Left renal pelvis (tissue), 4 donors: ENCODE data around the gene RAB10. TPM values are rescaled to one million over a fixed set of nuclear protein-coding genes. Genes with fewer than 3 reads are reported as not detected.
"Not testable (repeated sequence)": the region's sequence is repeated elsewhere in the genome, so short reads cannot be mapped to it uniquely, and the experiment has no call there.

Source experiments
- DNase-seq, 4 donors: peaks; one replicate each; pipeline ENCODE4 v3.0.0-alpha.2; 2013; ENCODE audit warnings: low read depth in 4 of 4, low spot score in 3 of 4
- polyA plus RNA-seq, 4 donors: library from polyadenylated mRNA; unstranded; fragments of 120-200 nt; gene quantifications; one replicate each; pipeline ENCODE4 v1.2.1, GENCODE V29; 2013; ENCODE audit not compliant: insufficient read length in 4 of 4

The RAB10 gene
- polyA plus RNA-seq, 4 donors = 111 to 168 (median 144) TPM

DNA sequence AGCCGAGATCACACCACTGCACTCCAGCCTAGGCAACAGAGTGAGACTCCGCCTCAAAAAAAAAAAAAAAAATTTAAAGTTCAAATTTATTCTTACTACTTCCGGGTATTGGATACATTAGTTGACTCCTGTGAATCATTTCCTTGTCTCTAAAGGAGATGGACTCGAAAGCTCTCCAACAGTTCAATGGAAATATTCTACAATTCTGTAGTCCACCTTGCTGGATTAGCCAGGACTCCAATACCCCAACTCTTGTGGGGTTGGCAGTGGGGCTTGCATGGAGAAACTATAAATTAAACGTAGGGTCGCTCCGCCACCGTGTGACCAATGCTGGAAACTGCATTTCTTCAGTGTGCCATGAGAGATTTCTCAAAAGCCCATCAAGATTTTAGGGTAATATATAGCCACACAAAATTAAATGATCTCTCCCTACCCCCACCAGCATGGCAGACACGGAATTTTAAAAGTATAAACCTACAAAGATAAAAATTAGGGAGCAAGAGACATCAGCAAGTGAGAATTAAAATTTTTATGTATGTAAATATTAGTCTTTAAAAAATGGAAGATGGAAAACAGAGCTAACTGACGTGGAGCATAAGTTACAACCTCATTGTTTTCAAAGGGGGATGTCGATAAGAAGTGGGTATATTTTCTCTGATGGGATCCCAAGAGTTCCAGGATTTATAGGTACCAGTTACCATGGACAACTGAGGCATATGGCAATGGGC is 111.2 kb downstream of the RAB10 start:
- DNase-seq = peak in 3 of 4 donors; percentile 22 to 32 (median 22)

DNA sequence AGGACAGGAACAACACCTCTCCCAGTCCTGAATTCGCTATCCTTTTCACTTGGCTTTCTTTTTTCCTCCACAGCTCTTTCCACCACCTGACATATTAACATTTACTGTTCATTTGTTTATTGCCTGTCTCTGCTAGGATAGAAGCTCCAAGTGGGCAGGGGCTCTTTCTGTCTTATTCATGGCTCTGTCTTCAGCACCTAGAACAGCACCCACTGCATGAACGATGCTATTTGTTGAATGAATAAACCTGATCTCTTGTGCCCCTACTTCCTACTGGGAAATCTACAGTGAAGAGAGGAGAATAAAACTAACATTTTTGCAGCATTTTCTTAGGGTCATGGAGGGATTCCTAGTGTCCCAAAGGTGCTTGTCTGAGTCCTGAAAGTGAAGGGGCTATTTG is 114.6 kb downstream of the RAB10 start:
- no peak for DNase-seq

DNA sequence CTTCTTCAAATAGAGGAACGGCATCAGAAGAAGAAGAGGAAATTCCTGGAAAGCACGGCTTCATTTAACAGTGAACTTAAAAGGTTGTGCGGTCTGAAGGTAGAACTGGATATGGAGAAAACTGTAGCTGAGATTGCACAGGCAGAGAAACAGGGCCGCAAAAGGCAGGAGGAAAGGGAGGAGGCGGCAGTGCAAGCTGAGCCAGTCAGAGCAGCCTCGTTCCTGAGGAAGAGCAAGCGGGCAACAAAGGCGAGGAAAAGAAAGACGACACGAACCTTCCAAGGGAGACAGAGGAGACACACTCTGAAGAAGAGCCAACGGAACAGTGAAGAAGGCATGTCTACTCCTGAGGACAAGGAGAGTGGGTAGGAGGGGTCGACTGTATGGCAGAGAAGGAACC is 116.4 kb downstream of the RAB10 start:
- DNase-seq = no peak

DNA sequence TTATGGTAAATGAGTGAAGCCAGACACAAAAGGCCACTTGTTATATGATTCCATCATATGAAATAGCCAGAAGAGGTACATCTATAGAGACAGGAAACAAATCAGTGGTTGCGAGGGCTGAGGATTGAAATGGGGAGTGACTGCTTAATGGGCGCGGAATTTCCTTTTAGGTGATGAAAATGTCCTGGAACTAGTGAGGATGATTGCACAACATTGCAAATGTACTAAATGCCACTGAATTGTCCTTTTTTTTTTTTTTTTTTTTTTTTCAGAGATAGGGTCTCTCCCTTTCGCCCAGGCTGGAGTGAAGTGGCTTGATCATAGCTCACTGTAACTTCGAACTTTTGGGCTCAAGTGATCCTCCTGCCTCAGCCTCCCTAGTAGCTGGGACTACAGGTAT is 123.7 kb downstream of the RAB10 start:
- DNase-seq = no peak

DNA sequence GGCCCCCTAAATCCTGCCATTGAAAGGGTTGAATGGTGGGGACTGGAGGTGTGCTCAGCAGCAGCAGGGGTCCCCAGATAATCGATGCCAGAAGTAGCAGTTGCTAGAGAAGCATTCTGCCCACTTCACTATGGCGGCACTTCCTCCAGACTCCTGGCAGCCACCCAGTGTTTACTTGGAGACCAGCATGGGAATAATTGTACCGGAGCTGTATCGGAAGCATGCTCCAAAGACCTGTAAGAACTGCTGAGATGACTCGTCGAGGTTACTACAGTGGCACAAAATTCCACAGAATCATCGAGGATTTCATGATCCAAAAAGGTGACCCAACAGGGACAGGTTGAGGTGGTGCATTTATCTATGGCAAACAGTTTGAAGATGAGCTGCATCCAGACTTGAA is 128.0 kb downstream of the RAB10 start:
- DNase-seq = no peak

DNA sequence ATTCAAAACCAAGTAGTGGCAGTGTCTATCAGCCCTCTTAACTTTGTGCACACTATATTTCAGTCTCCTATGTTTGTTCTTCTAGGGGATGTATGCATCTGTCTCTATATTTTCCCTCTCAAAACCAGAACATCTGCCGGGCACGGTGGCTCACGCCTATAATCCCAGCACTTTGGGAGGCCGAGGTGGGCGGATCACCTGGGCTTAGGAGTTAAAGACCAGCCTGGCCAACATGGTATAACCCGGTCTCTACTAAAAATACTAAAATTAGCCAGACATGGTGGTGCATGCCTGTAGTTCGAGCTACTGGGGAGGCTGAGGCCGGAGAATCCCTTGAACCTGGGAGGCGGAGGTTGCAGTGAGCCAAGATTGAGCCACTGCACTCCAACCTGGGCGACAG is 129.1 kb downstream of the RAB10 start:
- DNase-seq = no peak

DNA sequence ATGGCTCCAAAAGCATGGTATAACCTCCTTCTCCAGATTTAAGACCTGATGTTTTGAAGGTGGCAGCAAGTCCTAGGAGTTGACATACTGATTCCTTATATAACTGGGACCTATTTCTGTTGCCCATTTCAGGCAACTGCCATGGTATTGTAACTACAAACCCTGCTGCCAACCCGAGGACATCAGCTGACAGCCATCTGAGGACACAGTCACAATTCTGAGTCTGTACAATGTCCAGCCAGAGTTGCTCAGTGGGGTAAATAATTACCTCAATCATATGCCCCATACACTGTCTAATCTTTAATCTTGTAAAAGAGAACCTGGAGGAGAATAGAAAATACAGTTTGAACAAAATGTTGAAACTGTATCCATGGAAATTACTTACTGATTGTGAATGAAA is 130.3 kb downstream of the RAB10 start:
- no peak for DNase-seq

DNA sequence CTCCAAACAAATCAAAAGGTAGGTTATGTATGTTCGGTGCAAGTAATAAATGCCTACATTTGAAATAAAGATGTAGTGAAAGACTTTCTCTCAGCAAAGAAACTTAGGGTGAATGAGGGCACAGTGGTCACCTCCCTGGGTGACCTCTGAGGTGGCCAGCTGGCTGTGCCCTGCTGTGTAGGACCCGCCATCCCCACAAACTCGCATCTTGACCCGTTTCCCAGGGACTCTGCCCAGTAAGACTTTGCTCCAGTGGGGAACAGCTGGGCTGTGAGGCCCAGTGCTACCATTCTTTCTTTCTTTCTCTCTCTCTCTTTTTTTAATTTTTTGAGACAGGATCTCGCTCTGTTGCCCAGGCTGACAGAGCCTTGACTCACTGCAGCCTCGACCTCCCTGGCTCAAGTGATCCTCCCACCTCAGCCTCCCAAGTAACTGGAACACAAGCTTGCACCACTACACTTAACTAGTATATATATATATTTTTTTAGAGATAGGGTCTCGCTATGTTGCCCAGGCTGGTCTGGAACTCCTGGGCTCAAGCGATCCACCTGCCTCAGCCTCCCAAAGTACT is 130.8 kb downstream of the RAB10 start:
- DNase-seq = no peak

DNA sequence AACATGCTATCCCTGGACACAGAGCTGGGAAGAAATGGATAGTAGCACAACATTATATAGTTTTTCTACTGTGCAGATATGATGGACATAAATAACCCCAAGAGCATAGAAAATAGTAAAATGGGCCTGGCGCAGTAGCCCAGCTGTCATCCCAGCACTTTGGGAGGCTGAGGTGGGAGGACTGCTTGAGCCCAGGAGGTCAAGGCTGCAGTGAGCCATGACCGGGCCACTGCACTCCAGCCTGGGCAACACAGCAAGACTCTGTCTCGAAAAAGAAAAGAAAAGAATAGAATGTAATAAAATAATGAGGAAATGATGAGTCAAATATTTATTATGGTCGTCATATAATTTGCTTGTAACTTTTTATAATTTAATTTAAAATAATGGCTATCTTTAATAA is 131.5 kb downstream of the RAB10 start:
- DNase-seq = no peak

DNA sequence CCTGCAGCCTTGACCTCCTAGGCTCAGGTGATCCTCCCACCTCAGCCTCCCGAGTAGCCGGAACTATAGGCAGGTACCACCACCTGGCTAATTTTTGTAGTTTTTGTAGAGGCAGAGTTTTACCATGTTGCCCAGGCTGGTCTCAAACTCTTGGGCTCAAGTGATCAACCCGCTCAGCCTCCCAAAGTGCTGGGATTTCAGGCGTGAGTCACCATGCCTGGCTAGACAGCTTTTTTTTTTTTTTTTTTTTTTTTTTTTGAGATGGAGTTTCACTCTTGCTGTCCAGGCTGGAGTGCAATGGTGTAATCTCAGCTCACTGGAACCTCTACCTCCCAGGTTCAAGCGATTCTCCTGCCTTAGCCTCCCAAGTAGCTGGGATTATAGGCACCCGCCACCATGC is 132.7 kb downstream of the RAB10 start:
- not testable (repeated sequence) for DNase-seq

DNA sequence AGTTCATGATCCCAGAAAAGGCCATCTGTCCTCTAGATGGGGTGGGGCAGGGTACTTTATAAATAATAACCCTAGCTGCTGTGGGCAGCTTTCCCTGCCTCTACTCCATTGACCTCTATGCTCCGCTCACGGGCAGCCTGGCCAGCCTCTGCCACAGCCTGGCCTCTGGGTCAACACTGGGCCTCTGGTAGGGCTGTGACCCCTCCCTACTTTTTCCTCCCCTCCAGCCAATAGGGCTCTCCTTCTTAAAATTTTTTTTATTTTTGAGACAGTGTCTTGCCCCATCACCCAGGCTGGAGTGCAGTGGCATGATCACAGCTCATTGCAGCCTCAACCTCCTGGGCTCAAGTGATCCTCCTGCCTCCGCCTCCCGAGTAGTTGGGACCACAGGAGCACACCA is 134.9 kb downstream of the RAB10 start:
- no peak for DNase-seq

DNA sequence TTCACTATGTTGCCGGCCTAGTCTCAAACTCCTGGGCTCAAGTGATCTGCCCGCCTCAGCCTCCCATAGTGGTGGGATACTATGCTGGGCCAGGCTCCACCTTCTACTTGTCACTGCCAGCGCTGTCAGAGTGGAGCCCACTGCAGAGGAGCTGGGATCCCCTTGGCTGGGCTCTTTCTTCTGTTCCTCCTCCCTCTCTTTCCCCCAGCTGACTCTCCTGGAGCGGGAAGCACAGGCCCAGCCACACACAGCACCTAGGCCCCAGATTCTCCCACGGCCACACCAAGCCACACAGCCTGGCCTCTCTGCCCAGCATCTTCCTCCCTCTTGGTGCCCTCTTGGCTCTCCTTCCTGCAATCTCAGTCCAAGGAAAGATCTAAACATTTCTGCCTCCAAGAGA is 135.3 kb downstream of the RAB10 start:
- no peak for DNase-seq

DNA sequence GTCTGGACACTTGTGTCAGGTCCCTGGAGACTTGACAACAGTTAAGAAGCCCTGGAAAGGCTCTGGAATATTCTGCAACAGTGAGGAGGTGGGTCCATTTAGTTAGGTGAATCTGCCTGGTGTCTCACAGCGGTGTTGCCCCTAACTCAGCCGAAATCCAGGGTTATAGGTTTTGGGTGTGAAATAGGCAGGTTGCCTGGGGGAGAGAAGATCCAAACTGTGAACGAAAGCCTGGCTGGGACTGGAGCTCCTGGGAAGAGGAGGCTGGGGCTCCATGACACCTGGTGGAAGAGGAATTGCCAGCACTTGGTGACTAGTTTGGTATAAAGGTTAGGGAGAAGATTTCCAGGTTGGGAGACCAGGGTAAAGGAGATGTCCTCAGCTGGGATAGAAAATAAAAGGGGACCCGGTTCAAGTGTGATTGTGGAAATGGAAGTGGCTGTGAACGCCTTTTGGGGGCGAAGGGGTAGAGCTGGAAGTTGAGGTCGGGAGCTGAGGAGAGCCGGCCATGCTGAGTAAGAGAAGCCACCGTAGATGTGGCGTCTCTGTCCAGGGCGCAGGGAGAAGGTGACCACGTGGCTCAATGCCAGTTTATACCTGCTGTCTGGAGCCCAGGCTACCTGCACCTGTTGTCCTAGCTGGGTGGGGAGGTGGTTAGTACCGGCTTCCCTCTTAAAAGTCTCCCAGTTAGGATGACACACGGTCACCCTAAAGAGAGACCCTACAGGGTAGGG is 136.0 kb downstream of the RAB10 start:
- no peak for DNase-seq

DNA sequence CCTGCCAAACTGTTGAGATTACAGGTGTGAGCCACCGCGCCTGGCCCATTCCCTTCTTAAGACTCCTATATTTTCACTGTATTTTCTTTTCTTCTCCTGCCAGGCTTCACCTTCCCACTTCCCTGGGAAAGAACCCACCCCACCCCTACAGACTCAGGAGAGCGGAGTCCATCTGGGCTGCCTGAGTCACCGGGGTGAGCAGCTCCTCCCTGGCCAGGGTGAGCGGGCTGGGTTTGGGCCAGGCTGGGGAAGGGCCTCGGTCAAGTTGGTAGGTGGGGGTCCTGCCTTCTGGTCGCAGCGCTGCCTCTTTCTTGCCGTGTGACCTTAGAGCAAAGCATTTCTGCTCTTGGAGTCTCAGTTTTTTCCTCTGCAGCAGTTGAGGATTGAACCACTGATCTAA is 136.9 kb downstream of the RAB10 start:
- no peak for DNase-seq

DNA sequence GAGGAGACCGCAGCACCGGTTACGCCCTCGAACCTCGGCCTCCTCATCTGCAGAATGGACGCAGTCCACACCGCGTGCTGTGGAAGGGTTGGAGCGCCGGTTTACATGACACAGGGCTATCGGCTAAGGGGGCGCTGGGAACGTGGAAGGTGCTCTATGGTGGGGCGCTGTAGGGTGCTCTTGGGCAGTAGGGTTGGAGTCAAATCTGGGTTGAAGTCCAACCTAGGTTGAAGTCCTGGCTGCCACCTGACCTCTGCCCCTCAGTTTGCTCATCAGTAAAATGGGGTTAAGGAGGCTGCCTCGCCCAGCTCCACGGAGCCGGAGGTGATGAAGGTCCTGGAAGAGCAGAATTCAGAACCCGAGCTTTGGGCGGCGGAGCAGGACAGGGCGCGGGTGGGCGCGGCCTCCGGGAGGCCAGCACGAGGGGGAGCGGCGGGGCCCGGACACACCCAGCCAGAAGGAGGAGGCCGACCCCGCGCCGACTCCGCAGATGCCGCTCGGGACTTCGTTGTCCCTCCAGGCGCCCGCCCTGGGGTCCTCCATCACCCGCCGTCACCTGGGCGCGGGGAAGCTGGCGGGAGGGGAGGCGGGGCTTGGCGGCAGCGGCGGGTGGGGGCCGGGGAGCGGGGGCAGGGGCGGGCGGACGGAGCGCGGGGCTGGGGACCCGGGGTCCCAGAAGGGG is 138.4 kb downstream of the RAB10 start:
- DNase-seq = no peak

DNA sequence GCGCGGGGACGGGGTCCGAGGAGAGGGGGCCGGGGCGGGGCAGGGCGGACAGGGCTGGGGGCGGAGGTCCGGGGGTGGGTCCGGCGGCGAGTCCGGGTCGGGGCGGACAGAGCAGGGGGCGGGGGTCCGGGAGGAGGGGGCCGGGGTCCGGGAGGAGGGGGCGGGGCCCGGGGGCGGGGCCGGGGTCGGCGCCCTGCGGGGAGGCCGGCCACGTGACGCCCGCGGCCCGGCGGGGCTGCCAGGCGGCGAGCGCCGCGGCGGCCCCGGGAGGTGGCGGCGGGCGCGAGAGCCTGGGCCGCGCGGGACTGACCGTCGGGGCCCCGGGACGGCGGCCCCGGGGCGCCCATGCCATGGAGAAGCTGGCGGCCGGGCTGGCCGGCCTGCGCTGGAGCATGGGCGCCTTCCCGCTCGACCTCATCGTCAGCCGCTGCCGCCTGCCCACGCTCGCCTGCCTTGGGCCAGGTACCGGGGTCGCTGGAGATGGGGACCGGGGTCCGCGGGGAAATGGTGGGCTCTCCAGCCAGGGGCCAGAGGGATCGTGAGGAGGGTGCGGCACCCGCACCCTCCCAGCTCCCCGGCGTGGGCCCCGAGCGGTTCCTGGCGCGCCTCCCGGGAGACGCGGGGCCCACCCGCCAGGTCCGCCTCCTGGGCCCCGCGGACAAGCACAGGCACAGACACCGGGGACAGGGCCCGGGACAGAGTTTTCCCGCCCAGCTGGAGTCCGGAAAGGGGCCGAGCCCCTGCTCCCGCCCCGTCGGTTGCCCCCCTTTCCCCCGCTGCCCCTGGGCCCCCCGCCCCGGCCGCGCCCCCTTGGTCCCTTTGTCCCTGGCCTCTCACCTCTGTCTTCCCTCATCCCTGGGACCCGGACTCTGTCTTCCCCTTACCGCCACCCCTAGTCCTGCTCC is 139.2 kb downstream of the RAB10 start, which contains the start of gene GAREM2:
Gene GAREM2 (plus strand): TSS at position 218 of the 905 bp plus-strand sequence. CDS start 133 bp downstream, at position 351.
- DNase-seq = no peak

DNA sequence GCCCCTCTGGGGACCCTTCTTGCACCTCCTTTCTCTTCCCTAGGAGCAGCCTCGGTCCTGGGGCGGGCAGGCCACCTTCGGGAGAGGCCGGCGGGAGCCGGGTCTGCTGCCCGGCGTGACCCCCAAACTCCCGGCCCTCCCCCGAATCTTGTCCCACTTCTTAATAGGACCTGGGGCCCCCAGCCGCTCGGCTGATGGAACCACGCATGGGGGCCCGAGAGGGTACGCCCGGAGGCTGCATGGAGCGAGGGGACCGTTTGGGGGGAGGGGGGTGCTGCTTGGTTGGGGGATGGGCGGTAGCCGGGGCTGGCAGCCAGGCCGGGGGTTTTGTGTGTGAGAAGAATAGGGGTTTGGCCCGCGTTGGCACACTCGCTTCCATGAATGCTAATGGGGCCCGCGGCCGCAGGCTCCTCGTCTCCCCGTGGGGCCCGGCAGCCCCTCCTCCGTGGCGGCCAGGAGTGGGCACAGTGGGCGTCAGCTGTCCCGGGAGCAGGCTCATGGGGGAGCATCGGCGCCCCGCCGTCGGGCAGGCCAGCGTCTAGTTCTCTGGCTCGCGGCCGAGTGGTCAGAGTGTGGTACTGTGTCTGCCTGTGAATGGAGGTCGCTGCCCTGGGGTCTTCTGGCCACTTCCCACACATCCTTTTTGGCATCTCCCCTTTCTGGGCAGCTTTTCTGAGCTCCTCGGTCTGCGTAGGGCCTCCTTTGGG is 140.0 kb downstream of the RAB10 start:
- no peak for DNase-seq

DNA sequence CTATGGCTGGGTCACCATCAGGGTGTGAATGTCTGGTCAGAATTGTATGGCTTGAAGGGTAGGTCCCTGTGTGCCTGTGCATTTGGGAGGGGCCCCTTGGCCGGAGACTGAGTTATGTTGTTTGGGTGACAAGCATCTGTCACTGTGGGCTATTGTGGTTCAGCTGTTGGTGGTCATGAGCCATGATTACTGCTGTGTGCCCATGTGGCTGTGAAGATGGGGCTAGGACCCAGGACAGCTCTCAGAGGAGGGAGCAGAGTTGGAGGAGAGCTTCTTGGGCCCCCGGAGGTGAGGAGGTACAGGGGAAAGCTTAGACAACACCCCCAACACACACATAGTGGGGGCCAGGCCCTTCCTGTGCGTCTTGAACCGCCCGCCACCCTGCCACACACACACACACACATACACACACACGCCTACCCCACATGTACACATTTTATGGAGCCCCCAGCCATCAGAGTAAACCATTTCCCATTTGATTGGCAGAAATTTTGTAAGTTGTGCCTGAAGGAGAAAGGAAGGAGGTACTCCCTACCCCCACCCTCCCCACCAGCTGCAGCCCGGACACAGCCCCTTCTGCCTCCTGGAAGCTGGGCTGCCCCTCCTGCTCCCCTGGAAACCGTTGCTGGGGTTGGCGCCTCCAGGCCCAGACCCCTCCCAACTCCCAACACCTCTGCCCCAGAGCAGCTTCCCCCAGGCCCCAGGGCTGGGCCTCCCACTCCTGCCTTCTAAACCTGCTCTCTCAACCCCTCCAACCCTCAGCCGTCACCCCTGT is 141.0 kb downstream of the RAB10 start:
- DNase-seq = no peak
